Retinal pigment epithelial cell (primary cell): ENCODE results near the gene TAF10.

Experiments used
- DNase-seq: peaks from one replicate; pipeline ENCODE4 v3.0.0-alpha.2; 2010; ENCODE audit warnings: low read depth
- H3K4me3 ChIP-seq: 2 replicates; pipeline ENCODE4 v1.5.1; 2011; ENCODE audit warnings: mild to moderate bottlenecking, low read length, control low read depth, moderate library complexity
- TF ChIP-seq, protein P1 (sequence below): conservative IDR thresholded peaks from 2 replicates; pipeline ENCODE4 v1.5.1; 2011; ENCODE audit warnings: low read depth, low read length, control low read depth, inconsistent platforms

Gene TAF10

DNA sequence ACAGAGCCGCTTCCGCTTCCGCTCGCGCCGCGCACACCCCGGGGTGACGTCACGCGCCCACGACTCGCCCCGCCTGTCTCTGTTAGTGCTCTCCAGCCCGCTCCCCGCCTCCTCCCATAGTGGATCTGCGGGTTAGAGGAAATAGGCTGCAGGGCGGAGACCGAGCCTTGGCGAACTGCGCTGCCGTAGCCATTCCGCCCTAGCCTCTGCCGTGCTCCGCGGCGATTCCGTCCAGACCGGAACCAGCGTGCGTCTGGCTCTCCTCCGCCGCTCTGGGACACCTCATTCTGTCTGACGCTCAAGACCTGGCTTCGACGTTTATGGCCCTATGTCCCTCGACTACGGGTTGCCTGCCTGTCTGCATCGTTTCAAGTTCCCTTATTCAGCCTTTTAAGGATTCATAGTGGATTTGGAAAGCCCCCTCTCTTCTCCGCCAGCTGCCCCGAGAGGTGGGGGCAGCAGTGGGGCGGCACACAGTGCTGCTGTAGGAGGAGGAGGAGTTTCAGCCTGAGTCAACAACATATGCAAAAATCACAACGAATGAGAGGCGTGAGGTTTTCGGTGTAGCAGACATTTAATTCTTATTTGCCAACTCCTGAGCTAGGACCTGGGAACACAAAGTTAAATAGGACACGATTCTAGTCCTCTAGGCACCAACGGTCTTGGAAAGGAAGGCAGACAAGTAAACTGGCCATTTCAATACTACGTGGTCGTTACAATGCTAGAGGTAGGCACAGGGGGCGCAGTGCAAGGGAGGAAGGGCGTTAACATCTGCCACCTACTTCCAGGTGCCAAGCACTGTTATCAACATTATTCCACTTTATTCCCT, at the start of gene TAF10:
Gene TAF10, minus strand, starts transcription at position 4 of the 829 bp plus-strand sequence. CDS start 27 bp downstream, outside the sequence.
- peak; percentile 79 for DNase-seq
- H3K4me3 ChIP-seq: peak within 1 kb of the TSS; percentile 76
- TF ChIP-seq, protein P1, sequence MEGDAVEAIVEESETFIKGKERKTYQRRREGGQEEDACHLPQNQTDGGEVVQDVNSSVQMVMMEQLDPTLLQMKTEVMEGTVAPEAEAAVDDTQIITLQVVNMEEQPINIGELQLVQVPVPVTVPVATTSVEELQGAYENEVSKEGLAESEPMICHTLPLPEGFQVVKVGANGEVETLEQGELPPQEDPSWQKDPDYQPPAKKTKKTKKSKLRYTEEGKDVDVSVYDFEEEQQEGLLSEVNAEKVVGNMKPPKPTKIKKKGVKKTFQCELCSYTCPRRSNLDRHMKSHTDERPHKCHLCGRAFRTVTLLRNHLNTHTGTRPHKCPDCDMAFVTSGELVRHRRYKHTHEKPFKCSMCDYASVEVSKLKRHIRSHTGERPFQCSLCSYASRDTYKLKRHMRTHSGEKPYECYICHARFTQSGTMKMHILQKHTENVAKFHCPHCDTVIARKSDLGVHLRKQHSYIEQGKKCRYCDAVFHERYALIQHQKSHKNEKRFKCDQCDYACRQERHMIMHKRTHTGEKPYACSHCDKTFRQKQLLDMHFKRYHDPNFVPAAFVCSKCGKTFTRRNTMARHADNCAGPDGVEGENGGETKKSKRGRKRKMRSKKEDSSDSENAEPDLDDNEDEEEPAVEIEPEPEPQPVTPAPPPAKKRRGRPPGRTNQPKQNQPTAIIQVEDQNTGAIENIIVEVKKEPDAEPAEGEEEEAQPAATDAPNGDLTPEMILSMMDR: peak; percentile 66

DNA sequence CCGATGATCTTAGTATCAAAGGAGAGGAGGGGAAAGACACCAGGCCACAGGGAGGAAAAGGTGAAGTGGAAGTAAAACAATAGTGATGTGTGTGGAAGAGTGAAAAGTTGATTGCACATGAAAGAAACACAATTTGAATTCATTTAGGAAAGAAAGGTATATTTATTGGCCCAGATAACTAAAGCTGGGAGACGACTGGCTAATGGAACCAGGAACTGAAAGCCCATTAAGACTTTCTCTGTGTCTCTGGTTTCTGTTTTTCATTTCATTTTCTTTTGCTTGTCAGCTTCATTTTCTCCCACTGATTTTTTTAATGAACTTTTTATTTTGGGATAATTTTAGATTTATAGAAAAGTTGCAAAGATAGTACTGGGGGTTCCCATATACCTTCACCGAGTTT, 48.7 kb upstream of the TAF10 start:
- TF ChIP-seq, protein P1: no peak
- DNase-seq: no peak
- H3K4me3 ChIP-seq: no peak overlapping the region

DNA sequence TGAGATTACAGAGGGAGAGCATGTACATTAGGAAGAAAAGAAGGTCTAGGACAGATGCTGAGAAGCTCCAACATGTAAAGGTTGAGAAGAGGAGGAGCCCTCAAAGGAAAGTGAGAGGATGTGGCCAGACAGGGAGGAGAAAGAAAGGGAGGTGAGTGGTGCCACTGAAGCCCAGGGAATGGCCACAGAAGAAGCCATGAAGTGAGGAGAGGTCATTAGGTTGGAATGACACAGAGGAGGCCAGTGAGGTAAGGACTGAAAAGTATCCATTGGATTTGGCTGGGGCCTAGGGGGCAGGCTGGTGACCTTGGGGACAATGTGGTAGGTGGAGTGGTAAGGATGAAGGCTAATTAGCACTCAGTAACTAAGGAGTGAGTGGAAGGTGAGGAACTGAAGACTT, 46.6 kb upstream of the TAF10 start:
- TF ChIP-seq, protein P1: no peak
- no peak for DNase-seq
- no peak overlapping the region for H3K4me3 ChIP-seq

DNA sequence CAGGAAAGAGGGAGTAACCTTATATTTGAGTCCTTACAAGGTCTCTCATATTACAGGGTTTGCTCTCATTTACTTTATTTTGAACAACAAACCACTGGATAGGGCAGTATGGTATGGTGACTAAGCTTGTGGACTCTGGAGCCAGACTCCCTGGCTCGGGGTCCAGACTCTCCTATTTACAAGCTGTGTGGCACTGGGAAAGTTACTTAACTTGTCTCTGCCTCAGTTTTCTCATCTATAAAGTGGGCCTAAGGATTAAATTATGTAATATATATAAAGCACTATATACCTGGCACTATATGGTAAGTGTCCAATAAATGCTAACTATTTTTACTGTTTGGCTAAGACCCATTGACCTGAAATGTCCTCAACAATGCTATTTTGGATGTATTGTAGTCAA, 45.3 kb upstream of the TAF10 start:
- TF ChIP-seq, protein P1: no peak
- no peak for DNase-seq
- H3K4me3 ChIP-seq: no peak overlapping the region

DNA sequence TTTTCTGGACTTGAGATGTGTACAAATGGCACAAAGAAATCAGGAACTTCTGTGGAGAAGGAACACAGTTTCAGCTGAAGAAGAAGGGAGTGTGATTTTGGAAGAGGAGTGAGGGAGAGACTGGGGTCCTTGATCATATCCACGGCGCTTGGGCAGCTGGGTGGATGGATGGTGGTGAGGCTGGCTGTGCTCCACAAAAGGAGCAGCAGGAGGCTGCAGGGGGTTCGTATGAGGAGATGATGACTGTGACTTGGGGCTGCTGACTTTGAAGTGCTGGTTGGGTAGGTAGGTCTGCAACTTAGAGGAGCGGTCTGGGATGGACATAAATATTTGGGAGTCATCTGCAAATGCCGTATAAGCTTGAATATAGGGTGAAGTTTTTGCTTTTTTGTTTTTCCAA, 44.9 kb upstream of the TAF10 start:
- H3K4me3 ChIP-seq: no peak overlapping the region
- TF ChIP-seq, protein P1: no peak

DNA sequence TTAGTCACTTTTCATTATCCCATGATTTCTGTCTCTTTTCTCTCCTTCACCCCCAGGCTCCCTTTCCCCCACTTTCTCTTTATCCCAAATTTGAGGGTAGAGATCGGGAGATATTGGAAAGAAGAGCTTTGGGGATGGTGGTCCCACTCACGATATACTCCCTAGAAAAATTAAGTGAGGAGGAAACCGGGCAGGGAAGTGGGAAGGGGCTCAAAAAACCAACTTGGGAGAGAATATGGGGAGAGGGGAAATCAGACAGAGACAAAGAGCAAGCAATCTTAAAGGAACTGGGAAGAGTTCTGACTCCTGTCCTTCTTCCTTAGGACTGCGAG, 44.5 kb upstream of the TAF10 start:
- DNase-seq: no peak
- TF ChIP-seq, protein P1: no peak
- no peak overlapping the region for H3K4me3 ChIP-seq

More for the DNA sequence above, 44.9 kb upstream of the TAF10 start:
- DNase-seq: no peak
